ENCODE data around the gene CBX3.

CBX3 gene

DNA sequence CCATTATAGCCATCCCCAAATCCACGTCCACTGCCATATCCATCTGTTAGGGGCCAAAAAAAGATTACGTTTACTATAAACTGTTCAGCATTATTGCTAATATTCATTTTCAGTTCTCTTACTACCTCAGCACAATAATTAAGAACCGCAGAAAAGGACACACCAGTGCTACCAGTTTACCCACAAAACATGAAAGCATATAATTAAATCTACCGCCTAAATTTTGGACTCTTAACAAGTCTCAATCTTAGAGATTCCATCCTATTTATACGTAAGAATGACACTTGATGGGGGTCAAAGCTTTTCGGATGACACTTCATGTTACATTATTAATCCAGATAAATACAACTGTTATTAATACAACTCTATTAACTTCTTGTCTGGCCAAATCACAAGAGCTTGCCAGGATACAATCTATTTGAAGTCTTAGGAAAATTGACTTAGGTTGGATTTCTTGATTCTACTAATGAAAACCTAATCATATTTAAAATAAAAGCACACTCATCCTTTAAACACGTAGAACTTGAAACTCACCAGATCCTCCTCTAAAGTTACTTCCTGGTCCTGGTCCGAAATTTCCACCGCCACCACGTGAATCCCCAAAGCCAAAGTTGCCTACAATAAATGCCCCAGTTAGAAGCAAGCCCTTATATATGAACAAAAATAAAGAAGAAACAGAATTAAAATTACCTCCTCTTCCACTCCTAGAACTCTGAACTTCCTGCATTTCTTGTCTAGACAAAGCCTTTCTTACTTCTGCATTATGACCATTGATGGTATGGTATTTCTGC, 5.5 kb upstream of the CBX3 start:
- Histone ChIP-seq H3K9me3 (ENCODE audit: control insufficient read depth, insufficient read depth, low read length) (no peaks in the 10 kb centered on the region), H3K27me3 (ENCODE audit: control insufficient read depth, insufficient read depth, low read length) (no peaks in the 10 kb centered on the region), H3K36me3 (ENCODE audit: control insufficient read depth, insufficient read depth, low read length) (peaks cover 39% of the 10 kb centered on the region; the same call in 1 of the 2 replicates), H3K27ac (ENCODE audit: low read length) (no peak overlapping the region), H3K4me3 (ENCODE audit: low read length) (no peak overlapping the region), H3K4me1 (ENCODE audit: control insufficient read depth, insufficient read depth, low read length) (no peaks in the 10 kb centered on the region)
- no peak for DNase-seq (ENCODE audit: low read depth, low spot score)
- WGBS (ENCODE audit: insufficient coverage, insufficient read length): no CpG with 5 or more reads among the region's 10 CpGs

GRCh38 chr7:26197153-26198115, 4.1 kb upstream of the CBX3 start:
- Histone ChIP-seq H3K4me1 (ENCODE audit: control insufficient read depth, insufficient read depth, low read length) (no peaks in the 10 kb centered on the region), H3K27ac (ENCODE audit: low read length) (no peak overlapping the region)
- no CpG with 5 or more reads among the region's 5 CpGs for WGBS (ENCODE audit: insufficient coverage, insufficient read length)

GRCh38 chr7:26198133-26198780, 3.3 kb upstream of the CBX3 start:
- Histone ChIP-seq H3K27ac (ENCODE audit: low read length) (no peak overlapping the region), H3K36me3 (ENCODE audit: control insufficient read depth, insufficient read depth, low read length) (peaks cover 34% of the 10 kb centered on the region; the same call in 1 of the 2 replicates), H3K27me3 (ENCODE audit: control insufficient read depth, insufficient read depth, low read length) (no peaks in the 10 kb centered on the region), H3K4me3 (ENCODE audit: low read length) (peak overlapping the region; percentile 77), H3K4me1 (ENCODE audit: control insufficient read depth, insufficient read depth, low read length) (no peaks in the 10 kb centered on the region), H3K9me3 (ENCODE audit: control insufficient read depth, insufficient read depth, low read length) (no peaks in the 10 kb centered on the region)
- DNase-seq (ENCODE audit: low read depth, low spot score): no peak
- WGBS (ENCODE audit: insufficient coverage, insufficient read length): no CpG with 5 or more reads among the region's 6 CpGs

More at GRCh38 chr7:26197153-26198115, 4.1 kb upstream of the CBX3 start:
- H3K36me3 ChIP-seq (ENCODE audit: control insufficient read depth, insufficient read depth, low read length): peaks cover 39% of the 10 kb centered on the region; the same call in 1 of the 2 replicates
- DNase-seq (ENCODE audit: low read depth, low spot score): no peak
- H3K27me3 ChIP-seq (ENCODE audit: control insufficient read depth, insufficient read depth, low read length): no peaks in the 10 kb centered on the region
- peak overlapping the region; percentile 9; the same call in 1 of the 2 replicates for H3K4me3 ChIP-seq (ENCODE audit: low read length)
- H3K9me3 ChIP-seq (ENCODE audit: control insufficient read depth, insufficient read depth, low read length): no peaks in the 10 kb centered on the region

- Histone ChIP-seq H3K4me3 (ENCODE audit: low read length) (peak overlapping the region; percentile 77), H3K27me3 (ENCODE audit: control insufficient read depth, insufficient read depth, low read length) (no peaks in the 10 kb centered on the region), H3K36me3 (ENCODE audit: control insufficient read depth, insufficient read depth, low read length) (peaks cover 29% of the 10 kb centered on the region; the same call in 1 of the 2 replicates), H3K9me3 (ENCODE audit: control insufficient read depth, insufficient read depth, low read length) (no peaks in the 10 kb centered on the region), H3K27ac (ENCODE audit: low read length) (no peak overlapping the region), H3K4me1 (ENCODE audit: control insufficient read depth, insufficient read depth, low read length) (no peaks in the 10 kb centered on the region)
- no peak for DNase-seq (ENCODE audit: low read depth, low spot score)
- no CpG with 5 or more reads among the region's 7 CpGs for WGBS (ENCODE audit: insufficient coverage, insufficient read length)
Measured at GRCh38 chr7:26198781-26199169, 2.8 kb upstream of the CBX3 start.

GRCh38 chr7:26199301-26200037, 2.1 kb upstream of the CBX3 start:
- Histone ChIP-seq H3K27me3 (ENCODE audit: control insufficient read depth, insufficient read depth, low read length) (no peaks in the 10 kb centered on the region), H3K27ac (ENCODE audit: low read length) (no peak overlapping the region), H3K9me3 (ENCODE audit: control insufficient read depth, insufficient read depth, low read length) (no peaks in the 10 kb centered on the region), H3K36me3 (ENCODE audit: control insufficient read depth, insufficient read depth, low read length) (peaks cover 22% of the 10 kb centered on the region; the same call in 1 of the 2 replicates), H3K4me3 (ENCODE audit: low read length) (peak overlapping the region; percentile 77), H3K4me1 (ENCODE audit: control insufficient read depth, insufficient read depth, low read length) (no peaks in the 10 kb centered on the region)
- WGBS (ENCODE audit: insufficient coverage, insufficient read length): no CpG with 5 or more reads among the region's 36 CpGs
- no peak for DNase-seq (ENCODE audit: low read depth, low spot score)

GRCh38 chr7:26200038-26200443, 1.5 kb upstream of the CBX3 start:
- DNase-seq (ENCODE audit: low read depth, low spot score): no peak
- H3K4me1 ChIP-seq (ENCODE audit: control insufficient read depth, insufficient read depth, low read length): no peaks in the 10 kb centered on the region
- peak overlapping the region; percentile 77 for H3K4me3 ChIP-seq (ENCODE audit: low read length)
- no peaks in the 10 kb centered on the region for H3K9me3 ChIP-seq (ENCODE audit: control insufficient read depth, insufficient read depth, low read length)
- H3K36me3 ChIP-seq (ENCODE audit: control insufficient read depth, insufficient read depth, low read length): peaks cover 18% of the 10 kb centered on the region; the same call in 1 of the 2 replicates
- WGBS (ENCODE audit: insufficient coverage, insufficient read length): no CpG with 5 or more reads among the region's 29 CpGs
- H3K27me3 ChIP-seq (ENCODE audit: control insufficient read depth, insufficient read depth, low read length): no peaks in the 10 kb centered on the region
- peak overlapping the region; percentile 2 for H3K27ac ChIP-seq (ENCODE audit: low read length)

GRCh38 chr7:26200444-26201246, 900 bp upstream of the CBX3 start, which contains the start of gene HNRNPA2B1:
Gene HNRNPA2B1, minus strand, starts transcription at chr7:26200746. Its CDS starts 169 bp downstream, at chr7:26200577.
- Histone ChIP-seq H3K9me3 (ENCODE audit: control insufficient read depth, insufficient read depth, low read length) (no peaks in the 10 kb centered on the region), H3K4me3 (ENCODE audit: low read length) (peak within 1 kb of the TSS; percentile 77), H3K4me1 (ENCODE audit: control insufficient read depth, insufficient read depth, low read length) (no peaks in the 10 kb centered on the region), H3K27me3 (ENCODE audit: control insufficient read depth, insufficient read depth, low read length) (no peaks in the 10 kb centered on the region), H3K27ac (ENCODE audit: low read length) (peak within 1 kb of the TSS; percentile 2), H3K36me3 (ENCODE audit: control insufficient read depth, insufficient read depth, low read length) (peaks cover 15% of the 10 kb centered on the region; the same call in 1 of the 2 replicates)
- no CpG with 5 or more reads among the region's 71 CpGs for WGBS (ENCODE audit: insufficient coverage, insufficient read length)
- DNase-seq (ENCODE audit: low read depth, low spot score): peak; percentile 91

GRCh38 chr7:26202019-26202990, 760 bp downstream of the CBX3 start:
- Histone ChIP-seq H3K27ac (ENCODE audit: low read length) (no peak overlapping the region), H3K9me3 (ENCODE audit: control insufficient read depth, insufficient read depth, low read length) (no peaks in the 10 kb centered on the region), H3K4me3 (ENCODE audit: low read length) (peak overlapping the region; percentile 77), H3K27me3 (ENCODE audit: control insufficient read depth, insufficient read depth, low read length) (no peaks in the 10 kb centered on the region), H3K4me1 (ENCODE audit: control insufficient read depth, insufficient read depth, low read length) (no peaks in the 10 kb centered on the region), H3K36me3 (ENCODE audit: control insufficient read depth, insufficient read depth, low read length) (peaks cover 7% of the 10 kb centered on the region; the same call in 1 of the 2 replicates)
- DNase-seq (ENCODE audit: low read depth, low spot score): no peak
- no CpG with 5 or more reads among the region's 68 CpGs for WGBS (ENCODE audit: insufficient coverage, insufficient read length)
